Spleen (tissue), 7 donors: ENCODE data around the gene LCN12.

Experiments used
- CTCF ChIP-seq, 11 experiments: fragments of 200-600 bp in 7 of 11; fragments of 450-650 bp in 4 of 11; sonication (generic) in 4 of 11; IDR thresholded peaks in 8 of 11; conservative IDR thresholded peaks in 3 of 11; 1 replicate in 7 of 11; 2 replicates in 4 of 11; pipeline versions ENCODE4 v1.4.0 to v1.8.0; 2016 to 2021; ENCODE audit warnings: antibody characterized with exemption in 11 of 11, inconsistent platforms in 4 of 11, mild to moderate bottlenecking in 1 of 11
- POLR2A ChIP-seq, 3 donors: fragments of 450-650 bp; IDR thresholded peaks; one replicate each; pipeline ENCODE4 v1.5.1; 2017; ENCODE audit warnings: antibody characterized with exemption in 3 of 3, mild to moderate bottlenecking in 1 of 3
- POLR2AphosphoS5 ChIP-seq, 3 donors: sonication (generic); formaldehyde crosslinking; IDR thresholded peaks; one replicate each; pipeline ENCODE4 v1.5.1; 2017; ENCODE audit warnings: antibody characterized with exemption in 3 of 3
- donor health status: DM: no; HTN: no; CAD: no; lungs with moderate emphysema.
- donor health status: DM: no; HTN: no; CAD: no.
- donor health status: DM: no; HTN: no; CAD: no.

- no peak for TF ChIP-seq POLR2A (IDR thresholded peaks at IDR 0.05)
- no peak for TF ChIP-seq CTCF (IDR thresholded peaks at IDR 0.05 in 8 of 11, conservative IDR thresholded peaks at IDR 0.05 in 3 of 11)
- TF ChIP-seq POLR2AphosphoS5 (IDR thresholded peaks at IDR 0.05) = no peak
Measured at GRCh38 chr9:136916330-136917184, 35.5 kb upstream of the LCN12 start.
